DMS79 treated with DMSO at 0.1 percent for 48 hours (cell line): ENCODE data around the gene KIF14.
"Not testable (repeated sequence)": the region's sequence is repeated elsewhere in the genome, so short reads cannot be mapped to it uniquely, and the experiment has no call there.

Experiments used
- DNase-seq: peaks from one replicate; lab custom pipeline; 2025; lab: John Stamatoyannopoulos, UW

KIF14 gene

GRCh38 chr1:200546577-200546976 is 74.0 kb downstream of the KIF14 start:
- DNase-seq, result no peak

DNA sequence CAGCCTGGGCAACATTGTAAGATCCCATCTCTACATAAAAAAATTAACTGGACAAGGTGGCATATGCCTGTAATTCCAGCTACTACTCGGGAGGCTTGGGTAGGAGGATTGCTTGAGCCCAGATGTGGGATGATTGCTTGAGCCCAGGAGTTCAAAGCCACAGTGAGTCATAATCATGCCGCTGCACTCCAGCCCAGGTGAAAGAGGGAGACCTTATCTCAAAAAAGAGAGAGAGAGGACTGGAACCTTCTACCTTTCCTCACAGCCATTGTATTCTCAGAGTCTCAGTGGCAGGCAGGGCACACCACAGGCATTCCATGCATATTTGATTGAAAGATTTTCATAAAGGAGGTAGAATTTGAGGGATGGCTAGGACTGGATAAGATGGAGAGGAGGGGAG is 78.4 kb downstream of the KIF14 start:
- no peak for DNase-seq

GRCh38 chr1:200540281-200540680 is 80.3 kb downstream of the KIF14 start:
- no peak for DNase-seq

DNA sequence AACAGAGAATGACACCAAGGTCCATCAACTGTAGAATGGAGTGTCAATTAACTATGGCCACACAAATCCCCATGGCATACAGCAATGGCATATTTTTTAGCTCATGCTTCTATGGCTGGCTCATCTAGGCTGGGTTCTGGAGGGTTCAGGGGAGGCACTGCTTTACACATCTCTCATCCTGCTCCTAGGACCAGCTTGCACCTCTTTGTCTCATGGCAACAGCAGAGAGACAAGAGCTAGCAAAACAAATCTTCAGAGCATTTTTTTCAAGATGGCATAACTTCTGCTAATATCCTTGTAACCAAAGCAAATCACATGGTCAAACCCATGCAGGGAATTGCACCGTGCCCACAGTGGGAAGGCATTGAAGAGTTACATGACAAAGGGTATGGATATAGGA is 82.4 kb downstream of the KIF14 start:
- DNase-seq, result no peak

- no peak for DNase-seq
Observed at GRCh38 chr1:200535605-200536004, 84.9 kb downstream of the KIF14 start.

DNA sequence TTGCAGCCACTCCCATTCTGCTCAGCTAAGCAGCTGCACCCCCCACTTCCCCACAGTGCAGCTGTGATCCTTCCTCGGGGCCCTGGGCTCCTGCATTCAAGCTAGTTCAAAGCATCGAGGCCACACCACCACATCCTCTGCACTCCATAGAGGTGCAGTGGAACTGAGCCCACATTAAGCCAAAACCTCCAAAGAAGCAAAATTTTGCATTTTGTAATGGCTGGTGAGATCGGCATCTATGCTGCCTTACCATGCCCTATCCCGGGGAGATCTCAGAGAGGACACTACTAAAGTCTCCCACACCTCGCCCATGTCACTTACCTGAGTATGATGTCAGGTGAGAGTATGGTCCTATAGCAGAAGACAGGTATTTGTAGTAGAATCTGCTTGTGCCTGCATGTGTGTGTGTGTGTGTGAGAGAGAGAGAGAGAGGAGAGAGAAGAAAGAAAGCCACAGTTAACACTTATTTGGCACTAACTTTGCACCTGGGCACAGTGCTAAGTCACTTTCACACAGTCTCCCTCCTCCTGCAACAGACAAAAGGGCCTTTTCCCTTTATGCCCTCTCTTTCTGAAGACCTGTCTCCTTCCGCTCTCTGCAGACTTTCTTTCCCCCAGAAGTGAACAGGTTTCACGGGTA is 89.8 kb downstream of the KIF14 start:
- DNase-seq, result no peak

DNA sequence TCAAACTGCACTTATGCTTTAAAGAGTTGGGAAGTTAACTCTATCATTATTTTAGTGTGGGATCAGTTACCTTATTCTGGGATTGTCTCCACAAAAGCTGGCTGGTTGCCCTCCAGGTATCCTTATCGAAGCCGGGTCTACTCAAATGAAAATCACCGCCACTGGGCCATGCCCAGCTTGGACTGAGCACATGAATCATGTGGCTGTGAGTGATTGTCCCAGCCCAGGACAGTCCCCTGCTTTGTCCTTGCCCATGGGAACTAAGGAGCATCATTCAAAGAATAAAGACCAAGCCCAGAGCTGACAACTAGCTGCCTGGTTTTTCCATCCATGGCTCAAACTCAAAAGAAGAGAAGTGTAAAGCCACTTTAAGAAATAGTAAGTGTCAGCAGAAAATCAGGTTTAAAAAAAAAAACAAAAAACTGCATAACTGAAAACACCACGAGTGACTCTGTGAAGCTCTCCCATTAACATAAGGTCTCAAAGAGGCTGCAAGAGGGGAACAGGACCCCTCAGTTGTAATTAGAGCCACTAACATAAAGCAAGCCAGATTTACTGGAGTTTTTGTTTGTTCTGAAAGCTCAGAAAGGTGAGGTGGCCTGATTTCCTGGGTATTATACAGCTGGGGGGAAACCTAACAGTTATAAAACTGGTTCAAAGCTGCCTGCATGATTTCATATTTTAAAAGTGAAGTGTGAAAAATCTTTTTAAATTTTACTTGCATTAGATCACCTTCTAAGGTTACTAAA is 91.5 kb downstream of the KIF14 start:
- no peak for DNase-seq

- DNase-seq, result no peak
Observed at GRCh38 chr1:200527670-200528069, 92.9 kb downstream of the KIF14 start.

DNA sequence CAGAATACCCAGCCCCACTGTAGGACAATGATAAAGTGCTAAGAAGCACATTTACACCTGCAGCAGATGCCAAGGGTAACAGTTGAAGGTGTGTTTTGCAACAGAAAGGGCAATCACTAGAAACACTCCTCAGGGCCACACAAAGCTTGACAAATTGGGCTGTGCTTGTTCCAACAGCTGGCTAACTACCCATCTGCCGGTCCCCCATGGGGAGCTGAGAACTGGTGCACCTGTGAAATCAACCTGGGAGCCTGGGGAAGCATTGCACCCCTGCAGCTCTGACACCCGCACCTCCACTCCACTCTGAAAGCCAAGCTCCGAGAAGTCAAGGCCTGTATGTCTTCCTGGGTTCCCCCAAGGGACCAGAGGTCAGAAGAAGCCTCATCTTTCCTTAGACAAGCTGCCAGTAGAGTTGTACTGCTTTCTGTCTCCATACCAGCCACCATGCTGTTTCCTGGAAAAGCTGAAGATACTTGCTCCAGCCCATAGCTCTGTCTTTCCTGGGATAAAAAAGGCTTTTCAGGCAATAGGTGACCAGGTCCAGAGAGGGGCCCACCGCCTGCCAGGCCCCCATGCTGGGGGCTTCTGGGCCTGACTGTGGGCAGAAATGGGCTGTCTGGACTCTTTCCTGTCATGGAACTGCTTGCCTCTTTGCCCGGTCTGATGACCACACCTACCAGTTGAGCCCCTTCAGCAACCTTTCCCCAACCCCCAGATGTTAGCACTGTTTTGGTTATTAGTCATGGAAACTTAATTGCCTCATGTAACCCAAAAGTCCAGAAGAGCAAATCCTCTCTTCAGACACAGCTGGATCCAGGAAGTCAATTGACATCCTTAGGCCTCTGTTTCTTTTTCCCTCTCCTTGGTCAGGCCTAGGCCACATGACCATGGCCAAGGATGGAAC is 93.6 kb downstream of the KIF14 start:
- no peak for DNase-seq

- peak; percentile 76 for DNase-seq
Observed at GRCh38 chr1:200525090-200525987, 95.2 kb downstream of the KIF14 start.

DNA sequence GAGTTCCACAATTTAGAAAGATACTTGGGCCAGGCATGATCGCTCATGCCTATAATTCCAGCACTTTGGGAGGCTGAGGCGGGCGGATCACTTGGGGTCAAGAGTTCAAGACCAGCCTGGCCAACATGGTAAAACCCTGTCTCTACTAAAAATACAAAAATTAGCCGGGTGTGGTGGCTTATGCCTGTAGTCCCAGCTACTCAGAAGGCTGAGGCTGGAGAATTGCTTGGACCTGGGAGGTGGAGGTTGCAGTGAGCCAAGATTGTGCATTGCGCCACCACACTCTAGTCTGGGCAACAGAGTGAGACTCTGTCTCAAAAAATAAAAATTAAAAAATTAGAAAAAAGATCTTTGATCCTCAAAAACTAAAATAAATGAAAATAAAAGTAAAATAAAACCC is 96.0 kb downstream of the KIF14 start:
- not testable (repeated sequence) for DNase-seq

GRCh38 chr1:200524092-200524491 is 96.5 kb downstream of the KIF14 start:
- peak; percentile 17 for DNase-seq

GRCh38 chr1:200520735-200521134 is 99.8 kb downstream of the KIF14 start:
- DNase-seq, result no peak

GRCh38 chr1:200518524-200518923 is 102.0 kb downstream of the KIF14 start:
- DNase-seq, result peak; percentile 75

- no peak for DNase-seq
Observed at GRCh38 chr1:200512191-200512590, 108.4 kb downstream of the KIF14 start.

DNA sequence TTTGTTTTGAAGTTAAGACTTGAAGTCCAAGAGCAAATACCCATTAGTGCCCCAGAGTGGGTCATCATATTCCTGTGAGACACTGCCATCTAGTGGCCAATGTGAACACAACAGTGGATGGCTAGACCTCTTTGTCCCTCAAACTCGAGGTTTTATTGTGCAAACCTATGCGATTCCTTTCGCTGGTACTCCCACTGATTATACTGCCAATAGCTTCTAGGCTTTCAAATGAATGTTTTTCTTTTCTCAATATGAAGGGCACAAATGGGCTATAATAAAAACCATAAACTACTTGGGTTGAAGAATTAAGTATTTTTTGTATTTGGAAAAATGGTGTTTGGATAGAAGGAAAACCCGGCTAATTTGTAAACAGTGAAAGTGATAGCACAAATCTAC is 110.3 kb downstream of the KIF14 start:
- DNase-seq, result peak; percentile 88

DNA sequence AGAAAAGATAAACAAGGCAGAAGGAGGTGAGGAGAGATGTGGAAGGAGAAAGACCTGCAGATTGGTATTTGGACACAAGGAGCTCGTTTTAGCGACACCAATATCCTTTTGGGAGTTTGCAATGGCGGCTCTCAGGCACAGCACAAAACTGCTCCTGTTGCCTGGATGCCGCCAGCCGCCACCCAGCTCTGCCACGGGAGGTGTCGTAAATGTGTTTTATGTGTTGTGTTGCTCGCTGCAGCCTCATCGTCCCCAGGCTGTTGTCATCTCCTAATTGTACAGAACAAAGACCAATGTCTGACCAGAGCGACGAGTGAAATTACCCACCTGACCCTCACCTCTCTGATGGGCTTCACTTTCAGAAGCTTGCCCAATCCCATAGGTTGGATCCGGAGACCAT is 114.1 kb downstream of the KIF14 start:
- DNase-seq, result no peak

- DNase-seq, result no peak
Observed at GRCh38 chr1:200505257-200505656, 115.3 kb downstream of the KIF14 start.
